GM10847 (cell line): ENCODE measurements around the gene RASGEF1B.

ENCODE experiments used
- POLR2A ChIP-seq: IDR thresholded peaks from 2 replicates; pipeline ENCODE4 v1.6.1; 2011; ENCODE audit not compliant: insufficient read length; ENCODE audit errors: extremely low read depth

Gene RASGEF1B

GRCh38 chr4:81505004-81505598 is 33.4 kb upstream of the RASGEF1B start:
- TF ChIP-seq POLR2A: no peak

DNA sequence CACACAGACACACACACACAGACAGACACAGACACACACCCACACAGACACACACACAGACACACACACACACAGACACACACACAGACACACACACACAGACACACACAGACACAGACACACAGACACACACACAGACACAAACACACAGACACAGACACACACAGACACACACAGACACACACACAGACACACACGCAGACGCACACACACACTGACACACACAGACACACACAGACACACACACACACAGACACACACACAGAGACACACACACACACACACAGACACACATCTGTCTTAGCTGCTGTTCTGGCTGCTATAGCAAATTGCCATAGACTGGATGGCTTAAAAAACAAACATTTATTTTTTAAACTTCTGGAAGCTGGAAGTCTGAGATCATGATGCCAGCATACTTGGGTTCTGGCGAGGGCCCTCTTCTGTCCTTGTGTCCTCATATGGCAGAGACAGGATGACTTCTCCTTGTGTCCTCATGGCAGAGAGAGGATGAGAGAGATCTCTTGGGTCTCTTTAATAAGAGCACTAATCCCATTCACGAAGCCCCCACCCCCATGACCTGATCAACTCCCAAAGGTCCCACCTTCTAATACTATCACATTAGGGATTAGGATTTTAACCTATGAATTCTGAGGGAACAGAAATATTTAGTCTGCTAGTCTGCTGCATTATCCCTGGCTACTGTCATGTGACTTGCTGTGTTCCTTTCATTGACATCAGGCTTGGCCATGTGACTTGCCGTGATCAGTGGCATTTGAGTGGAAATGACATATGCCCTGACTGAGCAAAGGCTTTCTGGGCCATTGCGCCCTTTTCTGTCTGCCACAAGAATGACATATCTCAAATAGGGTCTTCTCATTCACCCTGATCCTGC is 32.7 kb upstream of the RASGEF1B start:
- no peak for TF ChIP-seq POLR2A

- no peak for TF ChIP-seq POLR2A
Measured at GRCh38 chr4:81503586-81503985, 31.9 kb upstream of the RASGEF1B start.

GRCh38 chr4:81502564-81502963 is 30.9 kb upstream of the RASGEF1B start:
- TF ChIP-seq POLR2A: no peak

DNA sequence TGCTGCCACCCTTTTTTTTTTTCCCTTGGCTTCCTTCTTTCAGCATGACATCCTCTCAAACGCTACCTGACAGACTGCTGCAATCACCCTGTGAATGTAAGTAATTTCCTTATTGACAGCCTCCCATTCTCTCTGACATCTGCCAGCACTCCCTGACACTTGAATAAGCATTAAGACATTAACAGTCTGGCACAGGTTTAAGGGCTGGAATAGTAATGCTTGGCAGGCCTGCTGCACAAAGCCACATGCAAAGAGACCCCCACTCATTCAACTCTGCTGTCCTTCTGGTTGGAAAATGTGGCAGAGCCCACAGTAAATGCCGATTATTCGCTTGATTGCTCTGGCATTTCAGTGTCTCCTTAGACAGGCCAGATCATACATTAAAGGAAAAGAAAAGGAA is 28.1 kb upstream of the RASGEF1B start:
- no peak for TF ChIP-seq POLR2A

- TF ChIP-seq POLR2A: no peak
Measured at GRCh38 chr4:81498551-81499099, 26.9 kb upstream of the RASGEF1B start.

DNA sequence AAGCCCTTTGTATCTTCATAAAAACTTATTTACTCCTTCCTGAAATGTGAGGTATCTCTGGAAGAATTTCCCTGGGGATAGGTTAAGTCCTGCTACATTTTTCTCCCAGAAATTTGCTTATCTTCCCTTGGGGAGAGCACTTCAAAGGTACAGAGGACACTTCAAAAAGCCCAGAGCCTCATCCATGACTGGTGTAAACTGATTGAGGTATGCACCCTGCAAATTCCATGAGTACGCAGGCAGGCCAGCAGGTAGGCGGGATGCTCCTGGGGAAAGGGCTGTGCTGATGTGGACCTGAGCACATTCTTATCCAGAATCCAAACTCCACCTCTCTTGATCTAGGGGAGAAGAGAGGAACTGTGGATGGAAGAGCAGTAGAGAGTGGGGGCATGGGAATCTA is 26.3 kb upstream of the RASGEF1B start:
- TF ChIP-seq POLR2A: no peak

GRCh38 chr4:81495345-81495744 is 23.6 kb upstream of the RASGEF1B start:
- TF ChIP-seq POLR2A: no peak

DNA sequence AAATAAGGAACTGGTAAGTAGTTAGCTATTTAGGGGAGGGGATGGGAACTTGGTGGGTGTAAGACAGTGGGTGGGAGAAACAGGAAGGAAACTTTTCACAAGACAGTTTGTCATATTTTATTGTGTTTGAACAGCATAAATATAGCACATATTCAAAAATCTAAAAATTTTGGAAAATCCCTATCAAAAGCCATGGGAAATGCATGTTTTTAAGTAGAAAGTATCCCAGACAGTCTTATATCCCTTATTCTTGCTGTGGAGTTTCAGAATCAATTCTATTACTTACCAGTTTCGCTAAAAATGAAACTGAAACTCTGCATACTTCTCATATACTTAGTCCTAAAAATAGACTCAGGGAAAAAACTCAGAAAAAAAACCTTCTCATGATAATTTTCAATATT is 22.3 kb upstream of the RASGEF1B start:
- no peak for TF ChIP-seq POLR2A

DNA sequence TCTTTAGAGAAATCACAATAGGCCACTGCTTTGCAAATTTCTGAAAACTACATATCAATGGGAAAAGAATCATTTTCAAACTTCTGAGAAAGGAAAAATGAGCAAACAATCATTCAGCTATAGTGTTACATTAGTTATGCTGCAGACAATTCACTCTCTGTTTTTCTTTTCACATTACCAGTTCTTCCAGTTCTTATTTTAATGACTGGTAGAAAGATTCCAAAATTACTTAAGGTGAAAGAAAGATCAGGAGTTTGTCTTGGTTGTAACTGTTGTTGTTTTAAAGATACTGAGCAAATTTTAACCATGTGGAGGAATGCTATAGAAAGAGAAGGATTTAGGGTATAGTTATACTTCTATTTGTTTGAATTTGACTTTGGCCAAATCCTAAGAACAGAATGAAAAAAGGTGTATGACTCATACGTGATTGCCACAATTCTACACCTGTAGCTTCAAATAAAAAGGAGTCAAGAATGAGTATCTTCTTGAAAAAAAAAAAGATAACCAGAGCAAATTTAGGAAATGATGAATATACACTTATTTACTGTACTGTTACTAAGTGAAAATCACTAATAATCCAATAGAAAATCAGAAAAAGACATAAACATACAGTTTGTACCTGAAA is 21.0 kb upstream of the RASGEF1B start:
- TF ChIP-seq POLR2A: no peak

DNA sequence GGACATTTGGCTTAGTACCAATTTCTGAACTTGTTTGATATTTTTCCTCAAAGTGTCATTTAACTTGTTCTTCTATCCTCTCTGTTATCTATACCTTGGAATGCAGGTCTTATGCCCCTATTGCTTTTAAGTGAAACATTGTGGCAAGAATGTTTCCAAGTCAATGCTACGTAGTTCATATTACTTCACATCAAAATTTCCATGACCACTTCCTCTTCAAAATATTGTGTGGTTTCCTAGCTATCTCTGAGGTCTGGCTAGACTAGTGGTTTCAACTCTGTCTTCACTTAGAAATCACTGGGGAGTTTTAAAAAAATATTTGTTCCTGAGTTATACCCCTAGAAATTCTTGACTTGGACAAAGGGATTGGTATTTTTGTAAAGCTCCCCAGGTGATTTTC is 20.2 kb upstream of the RASGEF1B start:
- no peak for TF ChIP-seq POLR2A

DNA sequence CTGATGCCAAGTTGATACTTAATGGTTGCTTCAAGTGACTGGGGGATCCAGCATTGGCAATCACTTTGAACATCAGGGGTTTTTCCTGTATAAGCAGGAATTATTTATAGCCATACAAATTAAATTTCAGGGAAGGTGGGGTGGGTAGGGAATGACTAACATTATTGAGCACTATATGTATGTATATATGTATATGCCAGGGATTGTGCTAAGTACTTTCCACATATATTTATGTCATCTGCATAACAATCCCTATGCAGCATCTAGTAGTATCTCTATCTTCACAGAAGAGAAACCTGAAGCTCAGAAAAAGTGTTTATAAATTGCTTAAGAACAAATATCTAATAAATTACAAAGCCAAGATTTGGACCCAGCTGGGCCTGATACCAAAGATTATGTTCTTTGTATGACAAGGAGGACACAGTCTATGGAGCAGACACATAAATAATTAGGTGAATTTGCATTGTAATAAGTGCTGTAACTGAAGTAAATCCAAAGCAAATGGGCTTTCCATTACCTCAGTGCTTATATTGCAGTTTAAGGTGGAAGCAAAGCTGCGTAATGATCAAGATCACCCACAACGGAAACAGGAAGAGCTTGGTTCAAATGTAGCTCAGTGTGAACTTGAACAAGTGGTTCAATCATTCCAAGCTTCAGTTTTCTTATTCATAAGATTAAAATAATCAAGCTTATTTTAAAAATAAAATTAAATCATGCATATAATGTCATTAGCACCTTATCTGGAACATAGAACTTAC is 18.9 kb upstream of the RASGEF1B start:
- TF ChIP-seq POLR2A: no peak

DNA sequence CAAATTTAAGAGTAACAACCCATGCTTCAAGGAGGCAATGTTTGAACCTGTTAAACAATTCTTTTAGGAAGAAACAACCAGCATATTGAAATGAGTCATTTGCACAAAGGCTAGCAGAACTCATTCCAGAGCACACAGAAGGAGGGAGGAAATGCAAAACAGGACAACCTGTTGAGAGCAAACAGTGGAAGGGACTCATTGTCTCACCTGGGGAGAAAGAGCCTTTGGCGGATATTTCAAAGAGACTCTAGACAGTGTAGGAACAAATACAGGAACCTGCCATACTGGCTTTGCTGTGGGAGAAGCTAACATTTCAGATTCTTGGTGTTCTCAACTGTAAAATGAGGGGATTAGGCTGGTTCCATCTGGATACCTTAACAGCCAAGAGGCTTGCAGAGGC is 14.8 kb upstream of the RASGEF1B start:
- TF ChIP-seq POLR2A: no peak

DNA sequence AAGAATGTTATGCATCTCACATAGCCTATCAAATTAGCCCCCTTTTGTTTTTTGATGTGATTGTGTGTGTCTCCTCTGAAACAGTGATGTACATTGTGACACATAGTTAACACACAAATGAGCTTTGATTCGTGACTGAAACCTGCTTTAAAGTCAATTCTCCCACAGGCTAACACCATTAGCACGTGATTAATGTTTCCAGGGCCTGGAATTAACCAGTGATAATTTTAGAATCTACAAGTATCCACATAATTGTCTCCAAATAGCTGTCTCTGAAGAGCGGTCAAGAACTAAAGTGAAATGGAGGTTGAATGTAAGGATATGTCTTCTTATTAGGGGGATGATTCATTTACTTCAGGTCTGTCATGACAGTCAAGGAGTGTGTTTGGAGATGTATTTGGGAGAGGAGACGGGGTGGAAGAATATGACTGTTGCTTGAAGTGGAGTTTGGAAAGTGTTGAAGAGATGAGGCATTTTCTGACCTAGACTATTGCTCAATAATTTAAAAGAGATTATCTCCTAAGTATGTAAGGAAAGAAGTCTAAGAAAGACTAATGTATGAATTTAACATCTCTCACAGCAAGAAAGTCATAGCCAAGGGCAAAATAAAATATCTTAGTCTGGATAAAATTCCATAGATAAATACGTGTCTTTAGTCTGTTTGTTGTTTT is 13.7 kb upstream of the RASGEF1B start:
- TF ChIP-seq POLR2A: no peak

DNA sequence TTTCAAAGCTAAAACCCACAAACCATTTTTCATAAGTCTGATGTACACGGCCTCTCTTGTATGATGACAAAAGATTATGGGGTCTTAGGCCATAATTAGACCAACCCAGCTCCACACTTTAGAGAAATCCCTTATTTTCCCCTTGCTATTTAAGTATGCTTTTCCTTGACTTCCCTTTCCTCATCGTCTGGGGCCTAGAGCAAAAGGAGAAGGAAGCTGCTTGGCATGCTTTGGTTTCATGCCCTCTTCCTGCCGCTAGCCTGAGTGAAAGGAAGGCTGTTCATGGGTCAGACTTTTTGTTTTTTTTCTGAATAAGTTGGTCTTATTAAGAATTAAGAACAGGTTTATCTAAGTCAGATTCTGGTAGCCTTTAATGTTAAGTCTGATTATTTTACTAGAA is 10.6 kb upstream of the RASGEF1B start:
- TF ChIP-seq POLR2A: no peak
